Activated naive CD8-positive, alpha-beta T cell treated with anti-CD3 and anti-CD28 coated beads, Interleukin-2, amount 50 U/mL, for 16 hours (primary cell): ENCODE results near the gene GCH1.

ENCODE experiments used
- DNase-seq: peaks from one replicate; pipeline ENCODE4 v3.0.0-alpha.2; 2020; ENCODE audit warnings: low read depth, low spot score

Gene GCH1

DNA sequence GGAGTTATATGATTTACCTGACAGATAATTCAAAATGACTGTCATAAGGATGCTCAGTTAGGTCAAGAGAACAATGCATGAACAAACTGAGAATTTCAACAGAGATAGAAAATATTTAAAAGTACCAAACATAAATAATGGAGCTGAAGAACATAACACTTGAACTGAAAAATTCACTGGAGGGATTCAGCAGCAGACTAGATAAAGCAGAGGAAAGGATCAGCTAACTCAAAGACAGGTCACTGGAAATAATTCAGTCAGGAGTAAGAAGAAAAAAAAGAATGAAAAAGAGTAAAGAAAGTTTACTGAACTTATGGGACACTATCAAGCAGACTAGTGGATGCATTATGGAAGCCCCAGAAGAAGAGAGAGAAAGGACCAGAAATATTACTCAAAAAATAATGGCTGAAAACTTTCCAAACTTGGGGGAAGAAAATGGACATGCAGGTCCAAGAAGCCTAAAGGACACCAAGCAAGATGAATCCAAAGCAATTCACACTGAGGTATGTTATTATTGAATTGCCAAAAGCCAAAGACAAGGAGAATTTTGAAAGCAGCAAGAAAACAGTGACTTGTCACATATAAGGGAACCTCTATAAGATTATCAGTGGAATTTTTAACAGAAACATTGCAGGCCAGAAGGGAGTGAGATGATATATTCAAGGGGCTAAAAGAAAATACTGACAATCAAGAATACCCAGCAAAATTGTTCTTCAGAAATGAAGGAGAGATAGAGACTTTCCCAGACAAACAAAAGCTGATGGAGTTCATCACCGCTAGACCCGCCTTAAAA, 78.7 kb downstream of the GCH1 start:
- no peak for DNase-seq

GRCh38 chr14:54822685-54823084, 79.9 kb downstream of the GCH1 start:
- no peak for DNase-seq

DNA sequence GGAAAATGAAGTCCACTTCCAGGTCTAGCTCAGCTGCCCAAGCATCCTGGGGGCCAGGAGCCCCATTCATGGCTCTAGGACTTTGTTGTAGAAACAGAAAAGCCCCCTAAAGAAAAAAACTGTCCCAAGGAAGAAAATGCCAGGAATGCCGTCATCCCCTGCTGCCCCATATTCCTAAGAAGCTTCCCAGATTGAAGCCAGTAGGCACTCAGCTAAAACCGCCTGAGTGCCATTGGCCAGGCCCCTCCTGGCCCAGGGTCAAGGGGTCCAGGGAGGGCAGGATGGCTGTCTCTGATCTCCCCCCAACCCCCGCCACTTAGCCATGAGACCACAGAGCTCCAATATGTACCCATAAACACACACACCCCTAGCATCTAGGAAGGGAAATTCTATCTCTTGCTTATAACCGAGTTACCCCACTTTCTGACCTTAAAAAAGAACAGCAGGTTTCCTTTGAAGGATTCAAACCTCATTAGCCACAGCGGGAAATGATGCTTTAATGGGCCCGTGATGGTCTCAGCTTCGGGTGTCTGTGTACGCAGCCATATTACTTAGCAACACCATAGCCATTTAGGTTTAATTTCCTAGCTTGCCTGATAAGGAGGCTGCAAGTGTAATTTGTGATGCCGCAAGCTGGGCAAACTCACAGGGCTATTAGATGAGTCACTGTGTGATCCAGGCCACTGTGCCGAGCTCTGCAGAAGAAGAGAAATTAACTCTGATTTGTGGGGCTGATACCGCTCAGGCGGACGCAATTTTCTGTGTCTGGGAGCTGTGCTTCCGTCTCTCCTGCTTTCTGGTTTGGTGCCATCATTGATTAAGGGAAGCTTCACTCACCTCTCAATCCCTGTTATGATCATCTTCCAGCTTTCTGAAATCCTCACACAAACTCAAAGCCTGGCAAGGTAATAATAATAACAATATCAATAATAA, 84.2 kb downstream of the GCH1 start:
- DNase-seq, result no peak

GRCh38 chr14:54817506-54817905, 85.1 kb downstream of the GCH1 start:
- DNase-seq, result no peak

GRCh38 chr14:54816450-54816849, 86.2 kb downstream of the GCH1 start:
- DNase-seq, result no peak

DNA sequence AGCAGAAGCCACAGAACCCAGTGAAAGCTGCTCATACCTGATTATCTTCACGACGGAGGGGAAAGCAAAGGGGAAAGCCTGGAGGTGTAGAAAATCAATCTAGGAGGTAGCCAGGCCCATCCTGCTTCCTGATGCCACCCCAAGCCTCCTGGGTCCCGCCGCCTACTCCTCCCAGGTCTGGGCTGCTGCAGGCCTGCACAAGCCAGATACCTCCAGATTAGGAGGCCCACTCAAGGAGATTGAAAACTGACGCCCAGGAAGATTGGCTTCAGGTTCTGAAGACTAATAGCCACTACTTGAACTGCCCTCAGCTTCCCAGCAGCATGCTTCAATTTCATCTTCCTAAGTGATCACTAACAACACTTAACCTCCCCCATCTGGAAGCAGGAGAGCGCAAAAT, 87.1 kb downstream of the GCH1 start:
- DNase-seq, result no peak

DNA sequence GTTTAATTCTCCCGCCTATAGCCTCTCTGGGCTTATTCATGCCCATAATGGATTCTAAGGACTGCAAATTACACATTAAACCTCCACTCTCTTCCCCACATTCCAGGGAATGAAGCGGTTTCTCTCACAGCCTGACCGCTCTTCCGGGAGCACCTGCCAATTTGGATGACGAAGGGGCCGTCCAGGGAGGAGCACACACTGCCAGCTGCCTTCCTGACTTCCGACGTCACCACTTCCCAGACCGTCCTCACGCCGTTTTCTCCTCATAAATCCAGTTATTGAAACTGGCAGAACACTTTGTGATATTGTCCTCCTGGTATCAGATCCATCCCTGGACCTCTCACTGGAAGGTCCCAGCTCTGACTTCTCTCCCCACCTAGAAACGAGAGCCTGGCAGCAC, 87.6 kb downstream of the GCH1 start:
- no peak for DNase-seq

DNA sequence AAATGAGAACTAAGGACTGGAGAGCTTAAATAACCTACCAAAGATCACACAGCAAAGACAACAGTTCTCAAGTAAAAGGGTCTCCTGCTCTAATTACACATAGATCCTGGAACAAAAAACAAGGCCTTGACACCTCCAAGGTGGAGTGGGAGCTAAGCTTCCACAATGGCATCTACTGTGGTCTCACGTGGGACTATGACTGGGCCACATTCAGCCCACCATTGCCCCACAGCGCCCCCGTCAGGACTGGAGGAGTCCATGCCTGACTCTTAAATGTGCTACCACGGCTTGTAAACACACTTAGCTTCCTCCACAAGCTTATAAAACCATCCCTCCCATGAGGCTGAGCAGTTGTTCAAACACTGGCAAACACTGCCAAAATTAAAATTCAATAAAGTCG, 88.5 kb downstream of the GCH1 start:
- no peak for DNase-seq

DNA sequence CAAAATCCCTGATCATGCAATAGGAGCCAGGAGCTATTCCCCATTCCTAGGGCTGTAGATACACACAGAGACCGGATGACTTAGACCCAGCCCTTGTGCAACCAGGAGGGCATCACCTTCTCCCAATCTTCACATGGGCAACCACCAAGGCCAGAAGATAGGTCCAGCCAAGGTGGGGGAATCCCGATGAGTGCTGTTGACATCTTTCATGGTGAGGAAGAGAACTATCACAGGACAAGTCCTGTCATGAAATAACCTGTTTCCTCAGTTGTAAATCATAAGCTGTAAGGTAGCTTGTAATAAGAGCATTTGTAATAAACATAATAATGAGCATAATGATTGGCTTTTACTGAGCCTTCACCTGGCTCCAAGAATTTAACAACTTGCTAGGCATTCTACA, 89.5 kb downstream of the GCH1 start:
- no peak for DNase-seq

DNA sequence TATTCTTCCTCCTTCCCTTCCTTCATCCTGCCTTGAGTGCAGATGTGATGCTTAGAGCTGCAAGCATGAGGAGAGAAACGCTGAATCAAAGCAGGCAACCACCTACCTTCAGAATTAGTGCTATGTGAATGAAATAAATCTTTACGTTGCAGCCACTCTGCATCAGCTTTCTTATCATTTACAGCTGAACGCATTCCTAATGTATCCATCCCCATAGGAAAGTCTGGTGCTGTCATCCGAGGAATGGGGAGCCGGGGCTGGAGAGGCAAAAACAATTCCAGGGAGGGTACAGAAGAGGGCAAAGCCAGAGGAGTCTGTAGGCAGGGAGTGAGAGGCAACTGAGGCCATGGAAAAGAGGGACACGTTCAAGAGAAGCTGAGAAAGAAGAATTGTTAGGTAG, 90.0 kb downstream of the GCH1 start:
- no peak for DNase-seq

GRCh38 chr14:54809767-54810166, 92.9 kb downstream of the GCH1 start:
- no peak for DNase-seq

- no peak for DNase-seq
These were observed 94.1 kb downstream of the GCH1 start for GRCh38 chr14:54808326-54809161.

DNA sequence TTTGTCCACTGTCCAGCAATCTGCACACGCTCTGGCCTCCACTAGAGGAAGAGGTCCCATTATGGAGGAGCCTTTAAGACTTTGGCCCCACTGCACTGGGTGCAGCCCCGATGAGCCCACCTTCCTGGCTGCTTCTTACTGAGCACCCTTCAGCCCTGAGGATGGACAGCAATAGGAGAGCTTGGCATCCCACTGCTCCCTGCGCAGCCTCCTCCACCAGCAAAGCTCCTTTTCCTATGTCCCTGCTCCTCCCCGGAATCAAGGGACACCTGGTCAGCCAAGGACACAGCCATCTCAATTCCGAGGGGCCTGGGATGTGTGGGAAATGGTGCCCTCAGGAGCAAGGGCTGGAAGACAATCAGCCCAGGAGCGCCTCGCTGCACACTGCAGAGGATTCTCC, 94.7 kb downstream of the GCH1 start:
- no peak for DNase-seq

DNA sequence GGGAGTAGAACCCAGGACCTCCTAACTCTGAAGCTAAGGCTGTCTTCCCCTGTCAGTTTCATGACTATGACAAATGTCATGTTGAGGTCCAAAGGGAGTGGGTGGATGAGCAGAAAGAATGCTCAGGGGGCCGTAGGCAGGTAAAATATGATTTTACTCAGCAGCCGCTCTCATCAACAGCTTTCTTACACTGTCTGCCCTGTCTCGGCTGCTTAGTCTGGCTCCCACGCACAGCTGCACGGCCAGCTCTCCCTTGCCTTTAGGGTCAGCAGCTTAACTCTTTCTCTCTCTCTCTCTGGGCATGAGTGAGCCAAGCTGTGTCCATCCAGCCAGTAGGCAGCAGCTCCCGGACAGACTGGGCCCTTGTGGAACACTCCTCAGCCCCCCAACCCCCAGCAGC, 95.2 kb downstream of the GCH1 start:
- no peak for DNase-seq

DNA sequence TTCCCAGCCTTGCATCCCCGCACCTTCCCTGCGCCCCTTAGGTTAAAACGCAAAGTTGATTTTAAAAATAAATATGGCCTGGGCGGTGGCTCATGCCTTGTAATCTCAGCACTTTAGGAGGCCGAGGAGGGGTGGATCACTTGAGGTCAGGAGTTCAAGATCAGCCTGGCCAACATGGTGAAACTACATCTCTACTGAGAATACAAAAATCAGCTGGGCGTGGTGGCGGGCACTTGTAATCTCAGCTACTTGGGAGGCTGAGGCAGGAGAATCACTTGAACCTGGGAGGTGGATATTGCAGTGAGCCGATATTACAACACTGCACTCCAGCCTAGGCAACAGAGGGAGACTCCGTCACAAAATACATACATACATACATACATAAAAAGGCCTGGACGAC, 96.0 kb downstream of the GCH1 start:
- DNase-seq, result no peak

- peak; percentile 49 for DNase-seq
These were observed 96.9 kb downstream of the GCH1 start for GRCh38 chr14:54805445-54806322.

DNA sequence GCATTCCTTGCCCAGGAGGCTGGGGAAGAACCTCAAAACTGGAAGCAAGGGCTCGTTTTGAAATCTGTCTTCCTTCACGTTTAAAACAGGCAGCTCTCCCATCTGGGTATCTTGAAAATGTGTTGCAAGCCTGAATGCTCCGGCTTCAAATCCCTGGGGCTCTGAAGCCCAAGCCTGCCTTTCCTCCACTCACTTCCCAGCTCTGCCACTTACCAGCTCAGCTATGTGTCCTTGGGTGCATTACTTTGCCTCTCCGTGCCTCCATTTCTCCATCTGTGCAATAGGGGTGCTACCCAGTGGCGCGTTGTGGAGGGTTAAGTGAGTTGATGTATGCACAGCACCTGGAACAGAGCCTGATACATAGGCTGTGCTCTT, 97.6 kb downstream of the GCH1 start:
- DNase-seq, result no peak

DNA sequence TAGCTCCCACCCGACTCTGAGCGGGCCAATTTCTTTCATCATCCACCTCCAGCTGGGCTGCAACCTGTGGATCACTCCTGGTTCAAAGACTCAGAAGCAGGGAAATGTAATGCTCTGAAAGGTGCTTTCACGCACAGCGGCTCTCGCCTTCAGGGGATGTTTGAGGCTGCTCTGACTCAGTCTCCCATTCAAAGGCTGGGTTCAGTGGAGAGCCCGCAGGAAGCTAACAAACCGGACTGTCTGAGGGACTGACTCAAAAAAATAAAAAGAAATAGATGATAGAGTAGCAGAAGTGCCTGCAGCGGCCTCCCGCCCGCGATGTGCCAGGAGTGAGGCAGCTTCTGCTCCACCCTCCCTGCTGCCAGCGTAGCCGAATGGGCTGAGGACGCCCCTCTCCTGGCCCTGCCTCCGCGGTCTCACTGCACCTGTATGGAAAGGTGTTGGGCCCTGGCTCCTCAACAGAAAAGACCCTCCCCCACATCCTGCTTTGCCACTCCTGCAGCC, 98.0 kb downstream of the GCH1 start:
- DNase-seq, result no peak

DNA sequence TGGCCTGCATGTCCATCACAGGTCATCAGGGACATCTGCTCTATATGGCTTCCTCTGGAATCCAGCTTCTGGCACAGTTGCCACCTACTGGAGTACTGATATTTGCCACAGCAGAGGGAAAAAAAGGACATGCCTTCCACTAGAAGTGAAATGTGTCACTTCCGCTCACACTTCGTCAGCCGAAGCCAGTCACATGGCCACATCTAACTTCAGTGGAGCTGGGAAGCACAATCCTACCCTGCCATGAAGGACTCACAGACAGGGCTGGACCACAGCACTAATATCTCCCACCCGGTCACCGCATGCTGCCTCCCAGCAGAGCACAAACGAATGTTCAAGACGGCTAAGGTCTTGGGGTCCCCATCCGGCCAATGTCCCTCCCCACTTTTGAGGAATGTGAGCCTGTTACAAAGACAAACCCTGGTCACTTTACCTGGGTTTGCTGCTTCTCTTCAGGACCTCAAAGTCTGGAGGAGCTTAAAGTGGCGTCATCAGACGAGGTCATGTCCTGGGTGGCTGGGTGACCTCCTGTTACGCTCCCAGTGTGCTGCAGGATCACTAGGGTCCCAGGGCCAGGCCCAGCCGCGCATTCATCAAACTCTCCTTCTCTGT, 98.6 kb downstream of the GCH1 start:
- DNase-seq, result no peak

- no peak for DNase-seq
These were observed 99.2 kb downstream of the GCH1 start for GRCh38 chr14:54803396-54803795.
